Dermis blood vessel endothelial cell (primary cell): ENCODE results near the gene SERPINH1. TPM values are rescaled to one million over a fixed set of nuclear protein-coding genes. Genes with fewer than 3 reads are reported as not detected.

ENCODE experiments used
- DNase-seq: peaks from one replicate; pipeline ENCODE4 v3.0.0; 2010
- total RNA-seq: library from RNA; depleted of rRNA; stranded (reverse); fragments of >200 nt; gene quantifications from 2 replicates; pipeline ENCODE4 v1.2.3, GENCODE V29; 2014

SERPINH1 gene
- total RNA-seq, 1 donor from 2014 or later = 552 TPM

DNA sequence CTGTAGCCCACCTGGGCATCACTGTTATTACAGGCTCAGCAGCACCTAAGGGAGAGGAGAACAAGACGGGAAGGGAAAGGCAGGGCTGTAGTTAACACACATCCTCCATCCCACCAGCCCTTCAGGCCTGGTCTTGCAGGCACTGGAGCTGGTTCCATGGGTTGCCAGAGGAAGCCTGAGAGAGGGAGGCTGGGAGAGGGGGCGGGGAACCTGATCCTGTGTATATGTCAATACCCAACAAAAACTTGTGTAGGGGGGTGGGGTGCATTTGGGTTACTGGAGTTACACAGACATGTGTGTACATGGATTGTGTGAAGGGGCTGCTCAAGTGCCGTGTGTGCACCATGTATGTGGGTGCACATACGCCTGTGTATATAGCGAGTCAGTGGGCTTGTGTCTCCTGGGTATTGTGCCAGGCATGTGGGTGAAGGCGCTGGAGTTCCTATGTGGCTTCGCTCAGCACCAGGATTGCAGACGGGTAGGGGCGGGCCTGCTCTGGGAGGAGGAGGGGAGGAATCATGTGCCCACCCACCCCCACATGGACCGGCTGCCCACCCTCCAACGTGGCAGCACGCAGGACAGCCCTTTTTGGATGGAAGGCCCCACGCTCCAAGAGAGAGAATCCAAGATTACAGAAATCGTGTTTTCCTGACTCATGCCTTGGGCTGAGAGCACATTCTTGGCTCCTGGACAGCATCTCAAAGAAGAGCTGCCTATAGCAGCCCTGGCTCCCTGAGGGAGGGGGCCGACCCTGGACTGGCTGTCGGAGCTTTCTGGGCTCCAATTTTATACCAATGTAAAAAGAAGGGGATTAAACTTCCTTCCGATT, 4.2 kb upstream of the SERPINH1 start:
- DNase-seq = peak; percentile 58

DNA sequence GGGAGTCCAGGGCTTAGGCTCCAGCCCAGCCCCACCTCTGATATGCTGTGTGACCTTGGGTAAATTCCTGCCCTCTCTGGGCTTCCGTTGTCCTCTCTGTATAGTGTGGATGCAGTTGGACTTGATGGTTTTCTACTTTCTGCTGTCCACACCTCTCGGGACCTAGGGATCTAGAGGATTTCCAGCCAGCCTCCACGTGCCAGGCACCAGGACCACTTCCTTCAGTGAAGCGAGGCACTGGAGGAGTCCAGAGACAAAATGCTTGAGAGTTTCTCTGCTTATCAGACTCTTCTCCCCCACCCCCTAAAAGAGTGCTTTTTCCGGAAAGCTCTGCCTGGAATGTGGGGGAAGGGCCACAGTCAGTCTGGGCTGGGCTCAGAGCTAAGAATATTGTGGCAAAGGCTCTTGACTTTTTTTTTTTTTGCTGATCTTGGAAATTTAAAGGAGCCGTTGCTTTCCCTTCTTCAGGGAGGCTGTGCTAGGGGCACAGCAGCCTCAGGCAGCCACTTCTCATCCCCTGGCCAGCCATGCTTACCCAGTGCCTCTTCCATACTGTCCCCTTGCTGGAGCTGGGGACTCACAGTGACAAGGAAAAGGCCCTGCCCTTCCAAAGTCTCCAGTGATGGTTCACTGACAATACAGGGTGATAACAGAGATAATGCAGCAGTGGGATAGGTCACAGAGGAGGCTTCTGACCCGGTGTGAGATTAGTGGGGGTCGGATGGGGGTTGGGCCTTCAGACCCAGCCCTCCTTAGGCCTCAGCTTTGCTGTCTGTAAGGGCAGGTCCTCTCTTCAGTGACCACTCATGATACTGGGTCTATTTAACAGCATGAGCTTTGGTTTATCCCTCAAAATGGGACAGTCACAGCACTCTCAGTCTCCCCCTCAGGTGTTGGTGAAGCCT, 2.9 kb upstream of the SERPINH1 start:
- DNase-seq = peak; percentile 55

- no peak for DNase-seq
These were observed 1.4 kb upstream of the SERPINH1 start for GRCh38 chr11:75560644-75561043.

GRCh38 chr11:75561426-75562047, 516 bp upstream of the SERPINH1 start:
- DNase-seq = no peak

DNA sequence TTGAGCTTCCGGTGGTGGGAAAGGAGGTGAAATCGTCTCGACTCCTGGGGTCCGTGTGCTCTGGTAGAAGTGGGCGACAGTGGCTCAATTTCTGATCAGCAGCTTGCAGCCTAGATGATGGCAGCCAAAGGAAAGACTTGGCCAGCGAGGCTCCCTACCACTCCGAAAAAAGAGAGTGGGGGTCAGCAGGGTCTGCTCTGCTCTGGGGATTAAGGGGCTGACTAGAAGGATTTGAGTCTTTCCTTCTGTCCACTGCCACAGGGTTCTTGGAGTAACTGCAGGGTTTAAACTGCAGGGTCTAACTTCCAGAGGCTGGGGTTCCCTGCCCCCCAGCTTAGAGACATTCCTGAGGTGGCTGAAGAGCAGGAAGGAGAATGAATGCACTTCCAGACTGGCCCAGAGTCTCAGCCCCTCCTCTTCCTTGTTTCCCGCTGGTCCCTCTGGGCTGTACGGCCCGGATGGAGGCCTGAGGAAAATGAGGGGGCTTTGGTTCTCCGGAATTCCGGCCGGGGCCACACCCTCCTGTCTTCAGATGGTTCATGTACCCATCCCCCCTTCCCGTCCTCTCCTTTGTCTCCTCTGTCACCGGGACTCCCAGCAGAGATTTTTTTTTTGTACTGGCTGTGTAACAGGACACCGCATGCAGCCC, 907 bp downstream of the SERPINH1 start:
- peak; percentile 80 for DNase-seq

DNA sequence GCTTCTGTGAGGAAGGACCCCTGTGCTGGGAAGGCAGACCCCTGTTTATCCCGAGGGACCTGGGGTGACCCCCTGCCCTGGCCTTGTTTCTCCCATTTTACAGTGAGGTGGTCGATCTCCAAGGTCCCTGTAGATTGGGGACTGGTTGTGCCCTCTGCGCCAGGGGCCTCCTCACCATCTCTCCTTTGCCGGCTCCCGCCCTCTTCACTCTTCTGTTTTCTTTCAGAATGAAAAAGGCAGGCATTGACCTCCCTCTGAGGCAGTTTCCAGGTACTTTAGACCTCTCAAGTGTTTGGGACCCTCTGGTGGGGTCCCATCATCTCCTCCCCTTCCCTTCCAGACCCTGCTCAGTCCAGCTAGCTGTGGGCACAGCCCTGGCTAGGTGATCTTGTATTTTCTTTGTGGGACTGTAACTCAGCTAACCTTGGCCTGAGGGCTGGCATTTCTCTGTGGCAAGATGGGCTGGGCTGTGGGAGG, 1.5 kb downstream of the SERPINH1 start:
- DNase-seq = no peak

DNA sequence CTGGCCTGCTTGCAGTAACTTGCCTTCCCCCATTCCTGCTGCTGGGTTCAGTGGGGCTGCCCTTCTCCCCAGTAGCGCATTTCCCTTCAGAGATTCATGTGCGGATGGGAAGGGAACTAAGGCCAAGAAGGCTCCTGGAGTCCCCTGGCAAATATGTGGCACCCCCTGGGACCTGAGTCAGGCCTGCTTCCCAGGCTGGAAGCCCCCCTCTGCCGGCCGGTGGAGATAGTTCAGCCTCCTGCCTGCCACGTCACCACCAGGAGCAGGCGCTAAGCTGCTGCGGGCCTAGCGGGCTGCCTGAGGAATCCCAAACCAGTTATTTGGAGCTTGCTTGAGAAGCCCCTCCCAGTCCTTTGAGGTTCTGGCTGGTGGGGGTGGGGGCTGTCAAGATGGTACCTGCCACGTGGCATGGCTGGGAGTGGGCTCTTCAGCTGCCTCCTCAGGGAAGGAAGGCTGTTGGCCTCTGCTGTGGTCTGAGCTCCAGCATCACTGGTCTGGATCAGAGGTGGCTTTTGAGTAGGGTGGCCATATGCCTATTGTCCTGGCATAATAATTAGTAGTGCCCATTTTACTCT, 2.0 kb downstream of the SERPINH1 start:
- peak; percentile 92 for DNase-seq

DNA sequence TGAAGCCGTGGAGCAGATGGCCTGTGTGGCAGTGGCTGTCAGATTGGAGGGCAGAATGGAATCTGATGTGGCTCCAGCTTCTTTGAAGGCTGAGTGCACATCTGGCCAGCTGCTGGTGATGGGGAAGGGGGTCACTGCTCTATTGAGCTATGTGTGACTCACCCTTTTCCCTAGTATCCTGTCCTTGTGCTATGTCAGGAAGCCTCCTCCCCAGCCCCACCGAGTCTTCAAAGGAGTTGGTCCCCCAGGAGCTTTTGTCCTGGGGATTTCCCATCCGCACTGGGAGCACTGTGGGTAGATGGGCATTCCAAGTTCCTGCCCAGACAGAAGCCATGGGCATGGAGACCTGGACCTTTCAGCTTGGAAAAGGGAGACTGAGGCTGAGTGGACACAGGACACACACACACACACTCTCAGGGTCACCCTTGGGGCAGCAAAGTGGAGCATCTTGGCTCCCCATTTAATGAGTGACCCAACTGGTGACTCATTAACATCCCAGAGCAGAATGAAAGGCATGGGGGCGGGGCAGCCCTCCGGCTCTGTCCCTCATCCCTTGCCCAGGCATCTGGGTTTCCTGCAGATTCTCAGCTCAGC, 3.3 kb downstream of the SERPINH1 start:
- peak; percentile 81 for DNase-seq

GRCh38 chr11:75565916-75566762, 4.1 kb downstream of the SERPINH1 start:
- DNase-seq = peak; percentile 30

GRCh38 chr11:75566763-75567279, 4.8 kb downstream of the SERPINH1 start:
- DNase-seq = no peak

- no peak for DNase-seq
These were observed 5.9 kb downstream of the SERPINH1 start for GRCh38 chr11:75567971-75568370.

DNA sequence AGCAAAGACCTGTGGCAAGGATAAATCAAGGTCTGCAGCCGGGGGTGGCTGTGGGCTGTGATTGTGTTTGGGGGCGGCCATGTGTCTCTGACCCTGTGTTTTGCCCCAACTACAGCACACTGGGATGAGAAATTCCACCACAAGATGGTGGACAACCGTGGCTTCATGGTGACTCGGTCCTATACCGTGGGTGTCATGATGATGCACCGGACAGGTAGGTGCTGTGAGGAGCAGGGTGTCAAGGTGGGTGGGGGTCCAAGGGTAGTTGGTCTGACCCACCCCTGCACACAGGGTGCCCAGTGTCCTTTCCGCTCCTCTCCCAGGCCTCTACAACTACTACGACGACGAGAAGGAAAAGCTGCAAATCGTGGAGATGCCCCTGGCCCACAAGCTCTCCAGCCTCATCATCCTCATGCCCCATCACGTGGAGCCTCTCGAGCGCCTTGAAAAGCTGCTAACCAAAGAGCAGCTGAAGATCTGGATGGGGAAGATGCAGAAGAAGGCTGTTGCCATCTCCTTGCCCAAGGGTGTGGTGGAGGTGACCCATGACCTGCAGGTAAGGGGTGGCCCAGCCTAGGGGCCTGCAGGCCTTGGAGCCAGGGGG, 6.7 kb downstream of the SERPINH1 start:
- no peak for DNase-seq

- DNase-seq = peak; percentile 33
These were observed 8.6 kb downstream of the SERPINH1 start for GRCh38 chr11:75570559-75571139.

GRCh38 chr11:75571625-75572024, 9.6 kb downstream of the SERPINH1 start:
- no peak for DNase-seq

GRCh38 chr11:75572744-75573143, 10.7 kb downstream of the SERPINH1 start:
- no peak for DNase-seq

GRCh38 chr11:75574698-75575602, 12.9 kb downstream of the SERPINH1 start:
- DNase-seq = peak; percentile 21

DNA sequence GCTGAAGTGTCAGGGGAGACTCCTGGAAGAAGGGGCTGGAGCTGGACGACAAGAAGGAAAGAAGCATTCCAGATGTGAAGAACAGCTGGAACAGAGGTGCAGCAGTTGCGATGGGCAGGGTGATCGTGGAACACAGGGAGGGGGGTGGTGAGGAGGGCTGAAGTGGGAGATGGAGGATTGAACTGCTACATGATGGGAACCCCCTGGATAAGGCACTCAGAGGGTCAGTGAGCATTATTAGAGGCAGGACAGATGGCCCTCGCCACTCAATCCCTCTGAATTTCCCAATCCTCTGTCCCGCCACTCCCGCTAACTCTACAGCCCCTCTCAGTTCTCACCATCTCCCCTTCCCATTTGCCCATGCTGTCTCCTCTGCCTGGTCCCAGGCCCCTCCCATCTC, 14.0 kb downstream of the SERPINH1 start:
- no peak for DNase-seq

- no peak for DNase-seq
These were observed 14.5 kb downstream of the SERPINH1 start for GRCh38 chr11:75576499-75576918.
